ENCODE results near the gene BACH1. TPM values are rescaled to one million over a fixed set of nuclear protein-coding genes. Genes with fewer than 3 reads are reported as not detected.

The BACH1 gene
- total and polyA plus RNA-seq, 2 of the 8 experiments (the other 6 are each of a cell fraction or from before 2014, with no cell fraction given), result 6.9 to 50.7 TPM

DNA sequence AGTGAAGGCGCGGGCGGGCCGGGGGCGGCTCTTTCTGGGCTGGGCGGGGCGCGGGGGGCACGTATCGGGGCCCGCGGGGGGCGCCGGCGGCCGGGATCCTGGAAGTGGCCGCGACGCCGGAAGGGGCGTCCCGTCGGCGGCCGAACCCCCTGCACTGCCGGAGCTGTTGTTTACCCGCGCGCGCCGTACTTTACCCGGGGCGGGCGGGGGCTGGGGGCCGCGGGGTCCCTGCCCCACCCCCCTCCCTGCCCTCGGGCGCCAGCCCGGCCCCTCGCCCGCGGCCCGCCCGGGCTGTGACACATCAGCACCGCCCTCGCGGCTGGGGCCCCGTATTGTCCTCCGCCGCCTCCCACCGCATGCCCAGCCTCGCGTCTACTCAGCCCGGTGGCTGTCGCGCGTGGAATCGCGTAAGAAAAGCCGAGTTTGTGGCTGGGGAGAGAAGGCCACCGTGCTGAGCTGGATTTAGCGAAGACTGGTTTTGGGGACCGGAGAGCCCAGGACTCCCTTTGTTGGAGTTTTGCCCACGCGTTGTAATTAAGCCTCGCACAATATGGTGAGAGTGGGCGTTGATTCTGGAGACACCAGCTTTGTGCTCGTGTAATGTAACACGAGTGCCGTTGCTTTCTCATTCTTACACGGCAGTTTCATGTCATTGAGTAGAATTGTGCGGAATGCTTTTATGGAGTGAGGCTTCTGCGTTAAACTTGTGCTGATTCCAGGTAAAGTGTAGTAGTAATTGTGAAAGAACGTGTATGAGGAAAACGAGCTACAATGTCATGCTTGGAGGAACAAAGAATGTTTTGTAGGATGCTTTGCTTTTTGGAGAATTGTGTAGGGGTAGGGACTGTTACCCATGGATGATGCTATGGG, 559 bp downstream of the BACH1 start:
- Histone ChIP-seq H3K27me3 (replicated peaks in 1 of 4; ENCODE audit: control insufficient read depth in 3 of 4, extremely low read depth in 1 of 4, insufficient read depth in 3 of 4, low read length in 3 of 4) (peaks cover 0 to 7% (median 4%) of the 10 kb centered on the region in 4 experiments; a peak in 3 of 7 replicates), H3K14ac (ENCODE audit: insufficient read length) (no peak overlapping the region), H4K5ac (ENCODE audit: insufficient read length, low read depth, low read length) (no peak overlapping the region), H2BK15ac (ENCODE audit: low read length) (no peak overlapping the region), H4K20me1 (replicated peaks in 1 of 2; ENCODE audit: control insufficient read depth in 1 of 2, insufficient read depth in 2 of 2, low read length in 2 of 2) (peaks cover 6 to 7% of the 10 kb centered on the region in 2 experiments), H3K23ac (ENCODE audit: insufficient read length) (no peak overlapping the region), H3K79me1 (ENCODE audit: low read depth, low read length) (peaks cover 6% of the 10 kb centered on the region; the same call in 1 of the 2 replicates), H3K4me1 (replicated peaks in 1 of 4; ENCODE audit: control insufficient read depth in 3 of 4, insufficient read depth in 4 of 4, low read length in 3 of 4) (peaks cover 0 to 14% (median 9%) of the 10 kb centered on the region in 4 experiments; a peak in 5 of 7 replicates), H3K9ac (replicated peaks in 1 of 4; ENCODE audit: extremely low read depth in 1 of 4, low read depth in 3 of 4, low read length in 3 of 4) (peak overlapping the region; percentile 62 to 87 (median 84)), H3K79me2 (ENCODE audit: control insufficient read depth in 1 of 2, insufficient read depth in 2 of 2, low read length in 2 of 2) (peaks cover 8 to 50% of the 10 kb centered on the region in 2 experiments; a peak in 3 of 4 replicates), H3K4ac (replicated peaks; ENCODE audit: insufficient read length, low read depth, low read length) (no peak overlapping the region), H3K4me2 (ENCODE audit: insufficient read depth in 1 of 2, low read depth in 2 of 2, low read length in 2 of 2) (peak overlapping the region; percentile 87 to 100), H2BK5ac (ENCODE audit: low read depth, low read length) (peak overlapping the region; percentile 88), H3K18ac (ENCODE audit: extremely low read depth, low read length) (peak overlapping the region; percentile 89), H3K9me3 (ENCODE audit: insufficient read depth in 2 of 2, low read depth in 1 of 2, low read length in 1 of 2) (no peaks in the 10 kb centered on the region), H3K36me3 (ENCODE audit: control insufficient read depth in 2 of 4, insufficient read depth in 4 of 4, low read length in 3 of 4) (no peaks in the 10 kb centered on the region), H2BK120ac (replicated peaks; ENCODE audit: low read depth, low read length) (no peak overlapping the region), H2AK5ac (ENCODE audit: low read depth, low read length) (peak overlapping the region; percentile 88), H3K4me3 (ENCODE audit: extremely low read depth in 1 of 4, insufficient read depth in 2 of 4, low read depth in 3 of 4, low read length in 4 of 4) (peak overlapping the region; percentile 77 to 94 (median 88)), H2AFZ (ENCODE audit: low read length) (no peak overlapping the region), H3K23me2 (ENCODE audit: low read depth, low read length) (peaks cover 15% of the 10 kb centered on the region), H3K27ac (ENCODE audit: low read depth, low read length) (peak overlapping the region; percentile 61; the same call in 1 of the 2 replicates), H2BK12ac (ENCODE audit: low read depth, low read length) (peak overlapping the region; percentile 52; the same call in 1 of the 2 replicates), H4K8ac (ENCODE audit: extremely low read depth, insufficient read depth, low read length) (peak overlapping the region; percentile 90), H4K91ac (replicated peaks; ENCODE audit: insufficient read length, low read length) (peak overlapping the region; percentile 12), H3K56ac (replicated peaks; ENCODE audit: insufficient read length, low read depth, low read length) (peak overlapping the region; percentile 26), H2BK20ac (ENCODE audit: low read length) (no peak overlapping the region)
- ChIA-PET CTCF (ENCODE audit: partially characterized antibody) (interaction anchor here (0.9 to 1.9 kb wide), 4 partner anchors 9 to 77 kb away, joined by 3 to 6 read pairs (median 4); no protein-coding TSS in a partner anchor), POLR2A (ENCODE audit: partially characterized antibody) (interaction anchor here (1.1 to 3.2 kb wide), 10 partner anchors 10 to 130 kb away, joined by 3 to 10 read pairs (median 4); no protein-coding TSS in a partner anchor)
- FAIRE-seq, result no peak
- no peak for DNase-seq (ENCODE audit: low read depth in 1 of 2, low spot score in 2 of 2)
- 1% methylated on average over 26 of the region's 75 CpGs; no CpG with 5 or more reads in 1 of the 2 experiments for WGBS, 2 experiments (ENCODE audit: extremely low coverage in 1 of 2, insufficient coverage in 1 of 2, insufficient read length in 1 of 2, insufficient replicate concordance in 2 of 2, low coverage in 1 of 2, low lambda C conversion rate in 2 of 2, missing lambda C conversion rate in 1 of 2)
- TF ChIP-seq GTF2F1 (IDR thresholded peaks at IDR 0.05; ENCODE audit: borderline replicate concordance, low read depth, low read length) (no peak), RXRA (IDR thresholded peaks at IDR 0.05; ENCODE audit: insufficient read depth, low read depth, low read length) (no peak), BRCA1 (IDR thresholded peaks at IDR 0.05; ENCODE audit: low read depth, low read length) (no peak), SRF (IDR thresholded peaks at IDR 0.05; ENCODE audit: low read depth, low read length) (no peak), CREB1 (IDR thresholded peaks at IDR 0.05) (no peak), POLR2A (IDR thresholded peaks at IDR 0.05; ENCODE audit: control extremely low read depth in 1 of 2, low read depth in 2 of 2, low read length in 2 of 2) (no peak), BACH1 (IDR thresholded peaks at IDR 0.05; ENCODE audit: low read length) (peak; percentile 51), TAF1 (IDR thresholded peaks at IDR 0.05; ENCODE audit: low read depth, low read length) (no peak), SAP30 (IDR thresholded peaks at IDR 0.05; ENCODE audit: insufficient read depth, insufficient replicate concordance, low read length) (peak; percentile 53), CBX5 (IDR thresholded peaks at IDR 0.05; ENCODE audit: low read depth, low read length) (no peak), RAD21 (IDR thresholded peaks at IDR 0.05 in 1 of 2, conservative IDR thresholded peaks at IDR 0.05 in 1 of 2; ENCODE audit: low read depth in 2 of 2, low read length in 2 of 2) (no peak), KDM4A (IDR thresholded peaks at IDR 0.05; ENCODE audit: low read depth, low read length, severe bottlenecking) (peak; percentile 48)

All from H1 (cell line).